Heart left ventricle (tissue), 16 donors: Measurements from ENCODE around the gene ARHGAP19. TPM values are rescaled to one million over a fixed set of nuclear protein-coding genes. Genes with fewer than 3 reads are reported as not detected.

Source experiments
- ATAC-seq, 4 donors: fragments of 200-7000 bp; cut with Tn5 transposase; one replicate each; pipeline ENCODE4 v1.9.1; 2020 to 2022; ENCODE audit warnings: moderate library complexity in 4 of 4, mild to moderate bottlenecking in 3 of 4, moderate number of reproducible peaks in 1 of 4
- DNase-seq, 5 donors: peaks; one replicate each; pipeline ENCODE4 v3.0.0-alpha.2; 2020
- H3K27ac ChIP-seq, 12 donors: fragments of 200-600 bp; sonication (generic) in 4 of 12; one replicate each; pipeline versions ENCODE4 v1.5.0 to v1.8.0; 2016 to 2022; ENCODE audit warnings: mild to moderate bottlenecking in 2 of 12
- H3K27me3 ChIP-seq, 9 donors: fragments of 200-600 bp; sonication (generic) in 2 of 9; one replicate each; pipeline versions ENCODE4 v1.5.1 to v1.8.0; 2016 to 2022; ENCODE audit warnings: mild to moderate bottlenecking in 3 of 9
- H3K36me3 ChIP-seq, 9 donors: fragments of 200-600 bp; sonication (generic) in 2 of 9; one replicate each; pipeline versions ENCODE4 v1.5.0 to v1.8.0; 2018 to 2022; ENCODE audit warnings: mild to moderate bottlenecking in 2 of 9
- H3K4me1 ChIP-seq, 12 donors: fragments of 200-600 bp; sonication (generic) in 4 of 12; one replicate each; pipeline versions ENCODE4 v1.5.0 to v1.8.0; 2016 to 2022; ENCODE audit warnings: mild to moderate bottlenecking in 3 of 12
- H3K4me3 ChIP-seq, 12 donors: fragments of 200-600 bp; sonication (generic) in 4 of 12; one replicate each; pipeline versions ENCODE4 v1.5.0 to v1.8.0; 2017 to 2022; ENCODE audit warnings: mild to moderate bottlenecking in 9 of 12, moderate library complexity in 4 of 12
- H3K9me3 ChIP-seq, 12 donors: fragments of 200-600 bp; sonication (generic) in 4 of 12; one replicate each; pipeline versions ENCODE4 v1.5.0 to v1.8.0; 2016 to 2022; ENCODE audit warnings: mild to moderate bottlenecking in 1 of 12
- POLR2A ChIP-seq, 2 donors: fragments of 450-650 bp; IDR thresholded peaks; one replicate each; pipeline ENCODE4 v1.6.1; 2017; ENCODE audit warnings: antibody characterized with exemption in 2 of 2, mild to moderate bottlenecking in 2 of 2, moderate library complexity in 2 of 2
- WGBS, 4 donors: extraction: QIAGEN DNeasy Blood & Tissue Kit in 2 of 4; methylation state at CpG; one replicate each; pipeline versions ENCODE4 v1.1.5 to v1.1.7; 2013 to 2018; 5-methylcytosine and 5-hydroxymethylcytosine counted together
- intact Hi-C, 10 donors: fragments of 100-400 bp; cut with DNase I; formaldehyde crosslinking; loops; one replicate each; pipeline versions ENCODE4 v1.11.1 to v1.14.2; 2022
- polyA plus RNA-seq, 2 donors: library from polyadenylated mRNA; stranded (reverse); fragments of 200-250 nt; gene quantifications; one replicate each; pipeline ENCODE4 v1.2.3, GENCODE V29; 2013
- total RNA-seq, 9 donors: library from RNA; depleted of rRNA in 2 of 9; stranded (reverse); fragments of >200 nt in 2 of 9; fragmentation: NEBNext Ultra II Directional in 3 of 9; extraction: Animal tissue kit (Norgen Biotek cat#: 25700) in 3 of 9; gene quantifications; one replicate each; pipeline versions ENCODE4 v1.1.0 to v1.2.4, GENCODE V29; 2016 to 2023
- TF ChIP-seq, protein P1 (sequence below), 12 donors: fragments of 200-600 bp; sonication (generic) in 4 of 12; IDR thresholded peaks; one replicate each; pipeline versions ENCODE4 v1.5.0 to v1.8.0; 2018 to 2022; ENCODE audit warnings: antibody characterized with exemption in 12 of 12, mild to moderate bottlenecking in 5 of 12
- donor health status: ischemic (EF 13 %, LVEDD 7.1; RV severe dilation, severe dysfunction).
- donor health status: healthy with polysubstance abuse.
- donor health status: DM: no; HTN: yes; CAD: no.
- donor health status: DM: no; HTN: no; CAD: no.
- donor health status: ischemic (EF 25% LVEDD 6.9; RV normal size, moderate dysfunction).
- donor health status: ischemic (EF 25% LVEDD 5.7; RV mildly dilated, moderate dysfunction).
- donor health status: healthy.
- donor health status: DM: yes; HTN: yes; CAD: no.
- donor health status: ischemic (EF 35%, LVEDD 5.7; RV mildly dilated, moderate dysfunction).
- donor health status: nonischemic (EF 11% LVEDD 7.7; RV severe dilation, severe dysfunction).
- donor health status: DM: yes; HTN: yes; CAD: no.
- donor health status: PGD.
- donor health status: ischemic (EF 29% LVEDD 5.4; RV normal size, mild dysfunction).
- donor health status: nonischemic (EF 23%, LVEDD 6.1; RV moderate dilation, normal function).

The ARHGAP19 gene
- total and polyA plus RNA-seq, 11 donors: 1.1 to 7.4 (median 4.0) TPM

- no peaks in the 10 kb centered on the region for H3K36me3 ChIP-seq
- intact Hi-C loops: loop anchor here in 6 of 10 donors (1.0 to 10.0 kb wide), 9 partner anchors 13 to 45 kb away; partner anchors contain the start of genes ARHGAP19 (in 1 of the 6) and FRAT2 (in 1 of the 6)
- no peaks in the 10 kb centered on the region for H3K9me3 ChIP-seq
- peak overlapping the region; percentile 66 to 98 (median 84) for H3K4me3 ChIP-seq
- peak; percentile 51 to 86 (median 58) for DNase-seq
- H3K27ac ChIP-seq: peak overlapping the region; percentile 93 to 100 (median 98)
- no peaks in the 10 kb centered on the region for H3K27me3 ChIP-seq
- TF ChIP-seq POLR2A (IDR thresholded peaks at IDR 0.05): no peak
- TF ChIP-seq, protein P1, sequence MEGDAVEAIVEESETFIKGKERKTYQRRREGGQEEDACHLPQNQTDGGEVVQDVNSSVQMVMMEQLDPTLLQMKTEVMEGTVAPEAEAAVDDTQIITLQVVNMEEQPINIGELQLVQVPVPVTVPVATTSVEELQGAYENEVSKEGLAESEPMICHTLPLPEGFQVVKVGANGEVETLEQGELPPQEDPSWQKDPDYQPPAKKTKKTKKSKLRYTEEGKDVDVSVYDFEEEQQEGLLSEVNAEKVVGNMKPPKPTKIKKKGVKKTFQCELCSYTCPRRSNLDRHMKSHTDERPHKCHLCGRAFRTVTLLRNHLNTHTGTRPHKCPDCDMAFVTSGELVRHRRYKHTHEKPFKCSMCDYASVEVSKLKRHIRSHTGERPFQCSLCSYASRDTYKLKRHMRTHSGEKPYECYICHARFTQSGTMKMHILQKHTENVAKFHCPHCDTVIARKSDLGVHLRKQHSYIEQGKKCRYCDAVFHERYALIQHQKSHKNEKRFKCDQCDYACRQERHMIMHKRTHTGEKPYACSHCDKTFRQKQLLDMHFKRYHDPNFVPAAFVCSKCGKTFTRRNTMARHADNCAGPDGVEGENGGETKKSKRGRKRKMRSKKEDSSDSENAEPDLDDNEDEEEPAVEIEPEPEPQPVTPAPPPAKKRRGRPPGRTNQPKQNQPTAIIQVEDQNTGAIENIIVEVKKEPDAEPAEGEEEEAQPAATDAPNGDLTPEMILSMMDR (IDR thresholded peaks at IDR 0.05): no peak
- ATAC-seq: peak in 3 of 4 donors; percentile 42 to 52 (median 49)
- H3K4me1 ChIP-seq: peaks cover 0 to 50% (median 20%) of the 10 kb centered on the region in 12 donors
- 0 to 1% (median 0%) methylated on average over 21 to 83 of the region's 83 CpGs for WGBS, 4 donors
Observed at GRCh38 chr10:97319671-97320479, 27.4 kb upstream of the ARHGAP19 start.

DNA sequence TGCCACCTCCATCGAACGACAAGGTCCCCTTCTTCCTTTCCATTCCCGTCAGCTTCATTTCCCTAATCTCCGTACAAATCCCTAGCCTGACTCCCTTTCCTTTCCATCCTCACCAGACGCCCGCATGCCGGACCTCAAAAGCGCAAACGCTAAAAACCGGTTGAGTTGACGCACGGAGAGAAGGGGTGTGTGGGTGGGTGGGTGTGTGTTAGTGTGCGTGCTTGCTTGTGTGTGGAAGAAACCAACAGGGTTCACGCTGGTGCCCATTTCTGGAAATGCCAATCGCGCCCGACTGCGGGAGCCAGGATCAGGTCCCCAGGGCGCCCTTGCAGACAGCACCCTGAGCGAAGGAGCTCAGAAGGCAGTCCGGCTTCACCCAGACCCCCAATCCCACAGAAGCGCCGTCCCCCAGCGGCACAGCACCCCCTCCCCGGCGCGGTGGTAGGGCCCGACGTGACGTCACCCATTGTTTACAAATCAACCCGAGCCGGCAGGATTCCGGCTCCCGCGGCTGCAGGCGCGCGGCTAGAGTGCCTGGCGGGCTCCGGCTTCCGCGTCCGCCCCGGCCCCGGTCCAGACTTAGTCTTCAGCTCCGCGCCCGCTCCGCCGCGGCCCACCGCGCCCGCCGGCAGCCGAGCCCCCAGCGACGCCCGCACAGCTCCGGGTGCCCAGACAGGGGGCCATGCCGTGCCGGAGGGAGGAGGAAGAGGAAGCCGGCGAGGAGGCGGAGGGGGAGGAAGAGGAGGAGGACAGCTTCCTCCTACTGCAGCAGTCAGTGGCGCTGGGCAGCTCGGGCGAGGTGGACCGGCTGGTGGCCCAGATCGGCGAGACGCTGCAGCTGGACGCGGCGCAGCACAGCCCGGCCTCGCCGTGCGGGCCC lies 26.6 kb upstream of the ARHGAP19 start, which contains the start of gene FRAT1:
Gene FRAT1, plus strand, starts transcription at position 500 of the 880 bp plus-strand sequence. Its CDS starts 183 bp downstream, at position 683.
- Histone ChIP-seq H3K27me3 (no peaks in the 10 kb centered on the region), H3K4me1 (peaks cover 0 to 50% (median 20%) of the 10 kb centered on the region in 12 donors), H3K27ac (peak within 1 kb of the TSS; percentile 93 to 100 (median 98)), H3K9me3 (no peaks in the 10 kb centered on the region), H3K4me3 (peak within 1 kb of the TSS; percentile 66 to 98 (median 84)), H3K36me3 (no peaks in the 10 kb centered on the region)
- ATAC-seq (peak; percentile 74 to 93 (median 90)), DNase-seq (peak; percentile 90 to 95 (median 92))
- TF ChIP-seq, protein P1 (IDR thresholded peaks at IDR 0.05): no peak
- TF ChIP-seq POLR2A (IDR thresholded peaks at IDR 0.05): peak in 1 of 2 donors; percentile 84
- intact Hi-C loops: loop anchor here in 6 of 10 donors (1.0 to 5.0 kb wide), 6 partner anchors 14 to 42 kb away; partner anchors contain the start of gene ARHGAP19 (in 1 of the 6)
- WGBS, 4 donors: 0 to 1% (median 1%) methylated on average over 27 to 79 of the region's 79 CpGs

GRCh38 chr10:97314671-97315070 lies 22.2 kb upstream of the ARHGAP19 start:
- Histone ChIP-seq H3K27ac (no peak overlapping the region), H3K9me3 (no peaks in the 10 kb centered on the region), H3K36me3 (no peaks in the 10 kb centered on the region), H3K4me3 (no peak overlapping the region), H3K27me3 (no peaks in the 10 kb centered on the region), H3K4me1 (peaks cover 0 to 11% (median 1%) of the 10 kb centered on the region in 12 donors)
- no peak for ATAC-seq
- TF ChIP-seq, protein P1 (IDR thresholded peaks at IDR 0.05): no peak
- no peak for TF ChIP-seq POLR2A (IDR thresholded peaks at IDR 0.05)
- intact Hi-C loops: loop anchor here in 2 of 10 donors (5.0 kb wide), 2 partner anchors 32 to 37 kb away; no protein-coding TSS in a partner anchor
- DNase-seq: no peak
- WGBS, 4 donors: 61 to 69% (median 68%) methylated on average over 4 of the region's 4 CpGs
